BE2C (cell line): ENCODE results near the gene C12orf56.

Experiments
- DNase-seq: peaks from one replicate; pipeline ENCODE4 v3.0.0-alpha.2; 2020
- H3K27me3 ChIP-seq: fragments of 250-450 bp; sonication (Bioruptor Pico); 2 replicates; pipeline ENCODE4 v1.5.1; 2020; ENCODE audit warnings: mild to moderate bottlenecking
- H3K36me3 ChIP-seq: fragments of 250-450 bp; sonication (Bioruptor Pico); 2 replicates; pipeline ENCODE4 v1.5.1; 2020; ENCODE audit warnings: mild to moderate bottlenecking
- H3K4me1 ChIP-seq: fragments of 250-450 bp; sonication (Bioruptor Pico); 2 replicates; pipeline ENCODE4 v1.5.1; 2020
- H3K4me3 ChIP-seq: 2 replicates; pipeline ENCODE4 v1.5.1; 2011; ENCODE audit warnings: low read depth, low read length
- H3K9me3 ChIP-seq: fragments of 250-450 bp; sonication (Bioruptor Pico); 2 replicates; pipeline ENCODE4 v1.5.1; 2020
- TF ChIP-seq, protein P1 (sequence below): IDR thresholded peaks from 2 replicates; pipeline ENCODE4 v1.5.1; 2012; ENCODE audit warnings: mild to moderate bottlenecking, low read depth, low read length

Gene C12orf56

DNA sequence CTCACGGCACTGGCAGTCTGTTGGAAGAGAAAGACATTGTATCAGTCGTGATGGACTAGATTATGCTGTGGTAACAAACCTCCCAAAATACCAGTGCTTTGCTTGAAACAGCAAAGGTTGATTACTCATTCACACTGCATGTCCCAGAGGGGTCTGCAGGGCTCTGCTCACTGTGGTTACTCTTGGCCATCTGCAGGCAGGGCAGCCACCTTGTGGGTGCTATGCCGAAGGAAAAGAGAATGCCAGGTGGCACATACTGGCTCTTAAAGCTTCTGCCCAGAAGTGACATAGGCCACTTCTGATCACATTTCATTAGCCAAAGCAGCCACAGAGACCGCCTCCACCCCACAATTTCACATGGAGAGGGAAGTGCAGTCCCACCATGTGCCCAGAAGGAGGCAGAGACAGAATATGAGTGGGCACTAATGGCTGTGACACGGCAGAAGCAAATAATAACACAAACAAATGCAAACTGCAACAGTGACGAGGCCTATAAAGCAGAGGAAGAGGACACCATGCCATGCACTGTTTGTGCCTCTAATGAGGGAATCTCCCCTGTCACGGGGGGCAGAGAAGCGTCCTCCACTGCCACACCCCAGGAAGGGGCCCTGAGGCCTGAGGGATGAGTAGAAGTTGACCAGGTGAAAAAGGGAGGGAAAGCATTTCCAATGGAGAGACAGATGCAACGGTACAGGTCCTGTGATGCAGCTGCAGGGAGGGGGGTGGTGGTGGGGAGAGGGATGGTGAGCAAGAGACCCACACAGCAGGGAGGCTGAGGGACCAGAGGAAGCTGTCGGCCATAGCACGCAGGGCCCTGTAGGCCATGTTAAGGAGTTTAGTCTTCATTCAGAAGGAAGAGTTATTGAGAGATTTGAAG is 116.8 kb downstream of the C12orf56 start:
- TF ChIP-seq, protein P1, sequence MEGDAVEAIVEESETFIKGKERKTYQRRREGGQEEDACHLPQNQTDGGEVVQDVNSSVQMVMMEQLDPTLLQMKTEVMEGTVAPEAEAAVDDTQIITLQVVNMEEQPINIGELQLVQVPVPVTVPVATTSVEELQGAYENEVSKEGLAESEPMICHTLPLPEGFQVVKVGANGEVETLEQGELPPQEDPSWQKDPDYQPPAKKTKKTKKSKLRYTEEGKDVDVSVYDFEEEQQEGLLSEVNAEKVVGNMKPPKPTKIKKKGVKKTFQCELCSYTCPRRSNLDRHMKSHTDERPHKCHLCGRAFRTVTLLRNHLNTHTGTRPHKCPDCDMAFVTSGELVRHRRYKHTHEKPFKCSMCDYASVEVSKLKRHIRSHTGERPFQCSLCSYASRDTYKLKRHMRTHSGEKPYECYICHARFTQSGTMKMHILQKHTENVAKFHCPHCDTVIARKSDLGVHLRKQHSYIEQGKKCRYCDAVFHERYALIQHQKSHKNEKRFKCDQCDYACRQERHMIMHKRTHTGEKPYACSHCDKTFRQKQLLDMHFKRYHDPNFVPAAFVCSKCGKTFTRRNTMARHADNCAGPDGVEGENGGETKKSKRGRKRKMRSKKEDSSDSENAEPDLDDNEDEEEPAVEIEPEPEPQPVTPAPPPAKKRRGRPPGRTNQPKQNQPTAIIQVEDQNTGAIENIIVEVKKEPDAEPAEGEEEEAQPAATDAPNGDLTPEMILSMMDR = peak; percentile 60
- no peaks in the 10 kb centered on the region for H3K36me3 ChIP-seq
- no peaks in the 10 kb centered on the region for H3K4me1 ChIP-seq
- H3K27me3 ChIP-seq = peaks cover 4% of the 10 kb centered on the region; the same call in 1 of the 2 replicates
- no peak overlapping the region for H3K4me3 ChIP-seq
- H3K9me3 ChIP-seq = no peaks in the 10 kb centered on the region
- DNase-seq = peak; percentile 27

DNA sequence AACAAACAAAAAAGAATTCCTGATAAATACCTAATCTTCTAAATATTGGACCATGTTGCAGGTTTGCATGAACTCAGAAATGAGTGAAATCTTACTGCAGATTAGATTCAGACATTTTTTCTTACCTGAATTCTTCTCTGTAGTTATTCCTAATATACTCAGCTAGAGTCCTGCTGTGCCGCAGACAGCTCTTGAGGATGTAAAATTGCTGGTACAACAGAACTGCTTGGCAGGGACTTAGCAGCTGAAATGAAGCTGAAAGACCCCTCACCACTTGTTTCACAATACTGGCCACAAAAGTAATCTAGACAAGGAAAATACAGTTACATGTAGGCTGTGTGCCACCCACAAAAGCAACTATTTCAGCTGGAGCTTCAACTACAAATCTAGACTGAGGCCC is 120.1 kb downstream of the C12orf56 start:
- Histone ChIP-seq H3K4me1 (no peaks in the 10 kb centered on the region), H3K9me3 (no peaks in the 10 kb centered on the region), H3K36me3 (no peaks in the 10 kb centered on the region), H3K27me3 (peaks cover 4% of the 10 kb centered on the region; the same call in 1 of the 2 replicates), H3K4me3 (no peak overlapping the region)
- no peak for DNase-seq
- TF ChIP-seq, protein P1 = no peak

DNA sequence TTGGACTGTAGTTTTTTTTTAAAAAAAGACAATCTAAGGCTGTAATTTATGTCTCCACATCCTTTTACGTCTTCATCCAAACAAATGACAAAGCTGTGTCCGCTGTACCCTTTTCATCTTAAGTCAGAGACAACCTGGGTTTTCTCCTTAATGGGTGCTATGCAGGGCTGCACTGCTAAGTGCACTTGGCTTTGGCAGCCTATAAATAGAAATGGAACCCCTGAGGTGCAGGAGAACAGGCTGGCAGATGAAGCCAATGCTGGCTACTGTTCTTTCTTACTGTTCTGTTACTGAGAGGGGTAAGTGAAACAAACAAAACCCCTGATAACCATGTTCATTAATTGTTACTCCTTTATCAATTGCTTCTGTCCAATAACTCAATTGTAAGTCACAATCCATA is 121.4 kb downstream of the C12orf56 start:
- peaks cover 4% of the 10 kb centered on the region; the same call in 1 of the 2 replicates for H3K27me3 ChIP-seq
- H3K36me3 ChIP-seq = no peaks in the 10 kb centered on the region
- no peaks in the 10 kb centered on the region for H3K9me3 ChIP-seq
- TF ChIP-seq, protein P1 = no peak
- H3K4me3 ChIP-seq = no peak overlapping the region
- no peak for DNase-seq
- H3K4me1 ChIP-seq = no peaks in the 10 kb centered on the region

DNA sequence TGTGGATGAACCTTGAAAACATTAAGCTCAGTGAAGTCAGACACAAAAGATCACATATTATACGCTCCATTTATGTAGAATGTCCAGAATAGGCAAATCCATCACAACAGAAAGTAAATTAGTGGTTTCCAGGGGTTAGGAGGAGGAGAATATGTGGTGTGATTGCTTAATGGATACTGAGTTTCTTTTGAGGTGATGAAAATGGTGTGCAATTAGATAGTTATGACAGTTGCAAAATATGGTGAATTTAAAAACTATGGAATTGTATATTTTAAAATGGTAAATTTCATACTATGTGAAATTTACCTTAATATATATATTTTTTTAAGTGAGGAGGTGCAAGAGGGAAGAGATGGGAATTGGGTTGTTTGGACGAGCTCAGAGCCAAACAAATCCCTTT is 122.1 kb downstream of the C12orf56 start:
- peaks cover 4% of the 10 kb centered on the region; the same call in 1 of the 2 replicates for H3K27me3 ChIP-seq
- TF ChIP-seq, protein P1 = no peak
- H3K4me3 ChIP-seq = no peak overlapping the region
- H3K9me3 ChIP-seq = no peaks in the 10 kb centered on the region
- H3K4me1 ChIP-seq = no peaks in the 10 kb centered on the region
- DNase-seq = no peak
- H3K36me3 ChIP-seq = no peaks in the 10 kb centered on the region

DNA sequence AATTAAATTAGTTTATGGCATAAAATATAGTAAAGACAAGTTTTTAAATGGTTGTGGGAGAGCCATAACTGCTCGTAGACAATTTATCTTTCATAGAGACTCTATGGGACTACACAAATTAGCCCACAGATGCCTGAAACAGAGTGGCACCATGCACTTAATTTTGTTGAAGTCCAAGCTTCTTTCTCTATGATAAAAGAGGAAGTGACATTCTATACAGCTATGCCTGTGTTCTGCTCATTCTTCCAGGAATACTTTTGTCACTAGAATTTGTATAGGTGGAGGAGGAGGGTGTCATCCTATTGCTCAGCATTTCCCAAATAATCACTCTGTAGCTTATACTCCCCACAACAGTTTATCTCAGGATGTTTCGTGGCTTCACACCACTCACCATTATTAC is 124.7 kb downstream of the C12orf56 start:
- TF ChIP-seq, protein P1 = no peak
- H3K4me1 ChIP-seq = no peaks in the 10 kb centered on the region
- H3K9me3 ChIP-seq = no peaks in the 10 kb centered on the region
- H3K4me3 ChIP-seq = no peak overlapping the region
- H3K27me3 ChIP-seq = peaks cover 3% of the 10 kb centered on the region; the same call in 1 of the 2 replicates
- H3K36me3 ChIP-seq = no peaks in the 10 kb centered on the region
- DNase-seq = no peak

DNA sequence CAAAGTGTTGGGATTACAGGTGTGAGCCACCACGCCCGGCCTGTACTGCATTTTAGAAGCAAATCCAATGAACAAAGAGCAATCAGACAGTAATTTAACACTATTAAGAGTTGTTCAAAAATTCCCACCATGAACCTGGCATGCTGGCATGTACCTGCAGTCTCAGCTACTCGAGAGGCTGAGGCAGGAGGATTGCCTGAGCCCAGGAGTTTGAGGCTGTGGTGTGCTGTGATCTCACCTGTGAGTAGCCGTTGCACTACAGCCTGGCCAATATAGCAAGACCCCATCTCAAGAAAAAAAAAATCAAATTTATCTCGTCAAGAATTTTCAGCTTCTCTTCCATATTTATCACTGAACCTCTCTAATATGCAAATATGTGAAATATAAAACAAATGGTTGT is 128.7 kb downstream of the C12orf56 start:
- DNase-seq = no peak
- TF ChIP-seq, protein P1 = no peak
- Histone ChIP-seq H3K9me3 (no peaks in the 10 kb centered on the region), H3K4me3 (no peak overlapping the region), H3K36me3 (no peaks in the 10 kb centered on the region), H3K4me1 (no peaks in the 10 kb centered on the region), H3K27me3 (no peaks in the 10 kb centered on the region; the same call in 1 of the 2 replicates)
